ENCODE data around the gene LSAMP. TPM values are rescaled to one million over a fixed set of nuclear protein-coding genes. Genes with fewer than 3 reads are reported as not detected.

The LSAMP gene
- total and polyA plus RNA-seq, 2 donors (not counting 3 experiments of a cell fraction or from before 2014, with no cell fraction given) = not detected

DNA sequence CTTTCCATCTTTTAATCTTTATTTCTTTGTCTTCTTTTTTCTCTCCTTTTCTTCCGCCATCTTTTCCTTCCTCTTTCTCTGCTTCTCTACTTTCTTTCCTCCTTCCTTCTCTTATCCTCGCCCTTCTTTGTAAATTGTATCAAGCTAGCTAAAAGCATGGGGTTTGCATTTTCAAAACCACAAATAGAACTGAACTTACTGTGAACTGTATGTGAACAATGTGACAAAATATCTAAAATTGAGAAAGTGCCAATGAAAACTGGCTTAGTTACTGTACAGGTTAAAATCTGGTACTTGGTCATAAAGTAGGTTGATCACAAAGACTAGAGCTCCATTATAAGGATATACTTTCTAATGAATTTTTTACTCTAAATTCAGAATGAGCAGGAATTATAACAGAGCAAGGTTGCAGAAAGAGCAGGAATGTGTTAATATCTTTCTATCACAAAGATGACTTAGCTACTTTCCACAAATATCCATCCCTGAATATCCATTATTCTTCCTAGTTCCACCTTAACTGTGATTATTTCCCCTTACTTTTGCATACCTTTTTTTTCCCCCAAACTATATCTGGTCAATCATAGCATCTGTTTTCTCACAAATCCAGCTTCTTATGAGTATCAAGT, 122.4 kb downstream of the LSAMP start:
- Histone ChIP-seq H3K9me1 (replicated peaks; ENCODE audit: control insufficient read depth, extremely low read depth, insufficient read depth, low read length) (no peaks in the 10 kb centered on the region), H2AFZ (ENCODE audit: low read depth, low read length) (no peak overlapping the region), H3K27me3 (ENCODE audit: control insufficient read depth in 2 of 2, insufficient read depth in 2 of 2, low read length in 2 of 2) (no peaks in the 10 kb centered on the region), H3K9ac (replicated peaks; ENCODE audit: extremely low read depth, insufficient read depth, low read length) (no peak overlapping the region), H3K9me3 (replicated peaks; ENCODE audit: control insufficient read depth, insufficient read depth, low read length) (peaks cover 2% of the 10 kb centered on the region), H3K36me3 (ENCODE audit: control insufficient read depth in 2 of 2, extremely low read depth in 1 of 2, insufficient read depth in 2 of 2, low read length in 2 of 2) (no peaks in the 10 kb centered on the region), H3K4me2 (ENCODE audit: insufficient read depth, low read length) (no peak overlapping the region), H3K27ac (ENCODE audit: insufficient read depth, low read depth, low read length) (no peak overlapping the region), H3K4me1 (ENCODE audit: control insufficient read depth, extremely low read depth, insufficient read depth, low read length) (no peaks in the 10 kb centered on the region), H4K20me1 (replicated peaks; ENCODE audit: control insufficient read depth, extremely low read depth, insufficient read depth, low read length) (no peaks in the 10 kb centered on the region), H3K4me3 (replicated peaks in 1 of 3; ENCODE audit: insufficient read depth in 1 of 3, low read depth in 1 of 3, low read length in 3 of 3) (no peak overlapping the region), H3K79me2 (ENCODE audit: control insufficient read depth, insufficient read depth, low read length) (no peaks in the 10 kb centered on the region)
- dilution Hi-C loops (cut with MboI; ENCODE audit: extremely low pct_ligation_motif_present, low sequenced_read_pairs) (no loop called here), intact Hi-C loops (cut with micrococcal nuclease) (no loop called here)
- ChIA-PET POLR2A (no interaction called here), CTCF (no interaction called here)
- no peak for DNase-seq (ENCODE audit: low read depth, low spot score)
- BruUV-seq (replicated peaks) = no TSS peak
- no peak for FAIRE-seq
- TF ChIP-seq MAX (IDR thresholded peaks at IDR 0.05; ENCODE audit: insufficient read depth, insufficient read length) = no peak
- TF ChIP-seq CTCF (IDR thresholded peaks at IDR 0.05; ENCODE audit: extremely low read depth in 1 of 2, insufficient read depth in 1 of 2, low read depth in 1 of 2, low read length in 2 of 2) = no peak
- no peak for TF ChIP-seq EZH2 (IDR thresholded peaks at IDR 0.05; ENCODE audit: borderline replicate concordance, low read depth, low read length, severe bottlenecking)
- TF ChIP-seq GATA2 (IDR thresholded peaks at IDR 0.05; ENCODE audit: insufficient read depth, insufficient read length, low read depth, low read length) = no peak
- TF ChIP-seq POLR2A (IDR thresholded peaks at IDR 0.05; ENCODE audit: low read depth, low read length) = no peak
- no peak for TF ChIP-seq POLR2AphosphoS5 (IDR thresholded peaks at IDR 0.05; ENCODE audit: insufficient read depth, low read depth, low read length)
- TF ChIP-seq JUN (IDR thresholded peaks at IDR 0.05; ENCODE audit: borderline replicate concordance, insufficient read depth, insufficient read length, low read depth) = no peak
- no peak for TF ChIP-seq FOS (IDR thresholded peaks at IDR 0.05; ENCODE audit: borderline replicate concordance, insufficient read depth, low read length)
- no peak for TF ChIP-seq MYC (IDR thresholded peaks at IDR 0.05; ENCODE audit: low read depth, low read length)
